Mucosa of stomach (tissue), 1 donor: ENCODE results near the gene NR1I3.
"Not testable (repeated sequence)": the region's sequence is repeated elsewhere in the genome, so short reads cannot be mapped to it uniquely, and the experiment has no call there.

ENCODE experiments used
- H3K27me3 ChIP-seq: one replicate; pipeline ENCODE4 v1.7.0; 2013; ENCODE audit warnings: mild to moderate bottlenecking, low read length; ENCODE audit not compliant: control insufficient read depth, insufficient read depth
- H3K36me3 ChIP-seq: one replicate; pipeline ENCODE4 v1.7.0; 2013; ENCODE audit warnings: low read length; ENCODE audit not compliant: control insufficient read depth, insufficient read depth
- H3K4me1 ChIP-seq: one replicate; pipeline ENCODE4 v1.7.0; 2013; ENCODE audit warnings: mild to moderate bottlenecking, low read length; ENCODE audit not compliant: control insufficient read depth, insufficient read depth
- H3K4me3 ChIP-seq: one replicate; pipeline ENCODE4 v1.7.0; 2013; ENCODE audit warnings: low read length
- H3K9ac ChIP-seq: one replicate; pipeline ENCODE4 v1.7.0; 2013; ENCODE audit warnings: mild to moderate bottlenecking, low read length, moderate library complexity
- H3K9me3 ChIP-seq: one replicate; pipeline ENCODE4 v1.7.0; 2013; ENCODE audit warnings: mild to moderate bottlenecking, low read length, moderate library complexity; ENCODE audit not compliant: control insufficient read depth
- donor health status: Pancreatic carcinoma.

Gene NR1I3

DNA sequence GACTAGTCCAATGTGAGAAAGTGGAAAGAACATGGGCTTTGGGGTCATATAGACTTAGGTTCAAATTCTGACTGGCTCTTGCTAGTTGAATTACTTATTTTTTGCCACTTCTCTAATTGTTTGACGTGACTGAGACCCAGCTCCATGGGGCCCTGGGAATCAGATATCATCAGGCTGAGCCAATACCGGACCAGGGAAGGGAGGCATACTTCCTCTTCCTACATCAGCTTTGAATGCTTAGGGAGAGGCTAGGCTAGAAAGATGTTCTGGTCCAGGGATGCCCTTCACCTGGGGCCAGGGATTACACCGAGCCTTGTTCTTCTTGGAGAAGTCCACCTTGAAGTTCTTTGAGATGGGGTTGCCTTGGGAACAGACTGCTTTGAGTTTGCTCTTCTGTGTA, 3.7 kb upstream of the NR1I3 start:
- H3K9ac ChIP-seq = no peak overlapping the region
- H3K4me1 ChIP-seq = no peaks in the 10 kb centered on the region
- H3K9me3 ChIP-seq = no peaks in the 10 kb centered on the region
- H3K4me3 ChIP-seq = no peak overlapping the region
- H3K36me3 ChIP-seq = no peaks in the 10 kb centered on the region
- H3K27me3 ChIP-seq = no peaks in the 10 kb centered on the region

DNA sequence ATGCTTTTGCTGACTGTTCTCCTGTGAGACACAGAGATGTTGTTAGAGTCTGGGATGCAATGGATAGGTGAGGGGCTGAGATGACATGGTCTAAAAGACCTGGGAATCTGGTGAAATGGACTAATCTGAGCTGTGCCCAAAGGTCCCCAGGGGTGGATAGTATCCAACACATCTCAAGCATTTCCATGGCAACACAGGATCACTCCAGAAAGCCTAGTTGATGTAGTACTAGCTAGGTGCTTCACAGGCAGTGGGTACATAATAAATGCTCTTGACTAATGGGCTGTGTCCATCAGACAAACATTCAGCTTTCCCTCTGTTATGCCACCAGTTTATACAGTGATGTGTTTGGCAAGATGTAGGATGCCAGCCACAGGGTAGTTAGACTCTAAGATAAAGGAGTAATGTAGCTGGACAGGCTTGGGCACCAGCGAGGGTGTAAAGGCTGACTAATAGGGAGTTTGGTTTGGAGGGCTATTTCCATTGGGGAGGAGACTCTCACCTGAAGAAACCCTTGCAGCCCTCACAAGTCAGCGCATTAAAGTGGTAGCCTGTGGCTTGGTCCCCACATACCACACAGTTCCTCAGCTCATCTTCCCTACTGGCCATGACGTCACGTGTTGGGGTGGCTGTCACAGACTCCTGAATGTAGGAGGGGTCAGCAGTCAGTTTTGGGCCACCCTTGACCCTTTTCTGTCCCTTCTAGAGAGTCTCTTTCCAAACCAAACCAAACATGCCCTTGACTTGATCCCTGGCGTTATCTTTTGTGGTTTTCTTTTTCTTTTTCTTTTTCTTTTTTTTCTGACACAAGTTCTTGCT, 1.8 kb downstream of the NR1I3 start:
- no peaks in the 10 kb centered on the region for H3K36me3 ChIP-seq
- H3K4me1 ChIP-seq = no peaks in the 10 kb centered on the region
- no peaks in the 10 kb centered on the region for H3K9me3 ChIP-seq
- no peaks in the 10 kb centered on the region for H3K27me3 ChIP-seq
- no peak overlapping the region for H3K4me3 ChIP-seq
- no peak overlapping the region for H3K9ac ChIP-seq

DNA sequence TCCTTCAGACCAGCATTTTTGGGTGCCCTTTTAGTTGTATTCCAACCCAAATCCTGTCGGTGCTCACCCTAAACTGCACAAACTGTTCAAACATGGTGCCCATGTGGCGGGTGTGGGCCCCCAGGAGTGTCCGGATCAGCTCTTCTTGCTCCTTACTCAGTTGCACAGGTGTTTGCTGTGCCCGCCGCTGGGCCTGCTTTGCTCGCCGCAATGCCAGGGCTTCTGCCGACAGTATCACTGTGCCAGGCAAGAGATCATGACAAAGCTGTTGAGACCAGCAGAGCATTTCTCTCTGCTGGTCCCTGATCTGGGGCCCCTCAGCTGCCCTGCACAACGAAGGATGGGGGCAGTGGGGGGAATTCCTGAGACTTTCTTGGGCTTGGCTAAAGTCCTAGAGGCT, 4.9 kb downstream of the NR1I3 start:
- no peaks in the 10 kb centered on the region for H3K4me1 ChIP-seq
- H3K4me3 ChIP-seq = no peak overlapping the region
- H3K9me3 ChIP-seq = no peaks in the 10 kb centered on the region
- no peaks in the 10 kb centered on the region for H3K36me3 ChIP-seq
- no peak overlapping the region for H3K9ac ChIP-seq
- H3K27me3 ChIP-seq = no peaks in the 10 kb centered on the region

DNA sequence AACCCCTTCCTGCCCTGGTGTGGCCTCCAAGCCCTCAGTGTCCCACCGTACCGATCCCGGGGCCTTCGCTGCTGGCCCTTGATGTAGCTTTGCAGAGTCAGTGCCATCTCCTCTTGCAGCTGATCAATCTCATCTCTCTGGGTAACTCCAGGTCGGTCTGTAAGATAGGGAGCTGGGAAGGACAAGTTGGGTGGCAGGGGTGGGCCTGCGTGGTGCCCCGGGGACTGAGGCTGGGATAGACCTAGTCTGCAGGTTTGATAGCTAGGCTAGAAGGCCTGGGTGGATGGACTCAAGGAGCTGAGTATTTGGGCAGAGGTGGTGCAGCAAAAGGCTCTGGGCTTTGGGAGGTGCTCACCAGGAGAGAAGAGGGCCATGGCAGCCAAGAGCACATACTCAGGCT, 7.2 kb downstream of the NR1I3 start:
- Histone ChIP-seq H3K9me3 (no peaks in the 10 kb centered on the region), H3K36me3 (no peaks in the 10 kb centered on the region), H3K9ac (no peak overlapping the region), H3K27me3 (no peaks in the 10 kb centered on the region), H3K4me3 (no peak overlapping the region), H3K4me1 (peaks cover 19% of the 10 kb centered on the region)

DNA sequence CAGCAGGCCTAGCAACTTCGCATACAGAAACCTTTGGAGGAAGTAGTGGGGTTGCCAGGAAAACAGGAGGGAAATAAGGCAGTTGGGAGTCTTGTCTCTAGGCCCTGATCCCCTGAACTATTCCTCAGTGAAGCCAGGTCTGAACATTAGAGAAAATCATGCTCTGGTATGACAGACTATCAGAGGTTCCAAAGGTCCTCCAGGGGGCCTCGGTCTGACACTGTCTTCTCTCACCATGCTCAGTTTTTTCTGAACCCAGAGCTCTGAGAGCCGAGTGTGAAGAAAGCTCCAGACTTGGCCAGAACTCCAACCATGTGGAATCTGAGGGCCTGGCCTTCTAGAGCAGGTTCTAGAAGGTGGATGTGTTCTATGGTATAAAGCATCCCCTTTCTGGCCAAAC, 8.1 kb downstream of the NR1I3 start:
- Histone ChIP-seq H3K4me3 (no peak overlapping the region), H3K27me3 (no peaks in the 10 kb centered on the region), H3K4me1 (peaks cover 26% of the 10 kb centered on the region), H3K9ac (no peak overlapping the region), H3K36me3 (no peaks in the 10 kb centered on the region), H3K9me3 (no peaks in the 10 kb centered on the region)

DNA sequence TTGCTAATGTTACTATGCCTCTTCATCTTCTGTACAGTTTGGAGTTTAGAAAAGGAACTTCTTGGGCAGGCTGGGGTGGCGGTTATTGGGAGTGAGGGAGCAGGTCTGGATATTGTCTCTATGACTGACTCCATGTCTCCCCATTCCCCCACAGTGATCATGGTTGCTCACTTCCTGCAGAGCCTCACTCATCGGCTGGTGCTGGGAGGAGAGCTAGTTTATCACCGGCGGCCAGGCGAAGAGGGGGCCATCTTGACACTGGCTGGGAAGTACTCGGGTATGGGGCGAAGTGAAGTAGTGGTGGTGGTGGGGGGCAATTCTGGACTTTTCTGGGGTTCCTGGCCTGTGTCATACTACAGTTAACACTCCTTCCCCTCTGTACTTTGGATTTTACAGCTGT, 10.0 kb downstream of the NR1I3 start:
- Histone ChIP-seq H3K27me3 (no peaks in the 10 kb centered on the region), H3K9ac (no peak overlapping the region), H3K4me1 (peaks cover 26% of the 10 kb centered on the region), H3K4me3 (no peak overlapping the region), H3K36me3 (no peaks in the 10 kb centered on the region), H3K9me3 (no peaks in the 10 kb centered on the region)

DNA sequence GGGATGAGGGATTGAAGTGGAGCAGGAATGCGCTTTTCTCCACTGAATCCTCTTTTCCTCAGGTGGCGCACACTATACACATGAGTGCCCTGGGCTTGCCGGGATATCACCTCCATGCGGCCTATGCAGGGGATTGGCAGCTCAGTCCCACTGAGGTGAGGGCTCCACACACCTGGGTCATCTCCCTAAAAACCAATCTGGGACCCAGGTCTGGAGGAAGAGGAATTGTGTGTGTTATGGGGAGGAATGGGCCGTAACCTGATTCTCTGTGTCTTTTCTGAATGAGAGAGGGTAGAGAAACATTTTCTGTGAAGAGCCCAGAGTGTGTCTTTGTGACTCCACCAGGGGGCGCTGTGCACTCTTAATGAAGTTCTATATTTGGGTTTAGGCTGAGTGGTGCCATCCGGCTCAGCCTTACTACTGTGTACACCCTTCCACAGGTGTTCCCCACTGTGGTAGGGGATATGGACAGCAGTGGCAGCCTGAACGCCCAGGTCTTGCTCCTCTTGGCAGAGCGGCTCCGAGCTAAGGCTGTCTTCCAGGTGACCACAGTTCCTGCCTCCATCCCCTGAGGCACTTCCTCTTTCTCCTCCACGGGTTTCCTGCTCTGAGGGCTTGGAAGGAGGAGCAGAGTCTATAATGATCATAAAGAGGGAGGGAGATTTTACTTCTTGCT, 10.7 kb downstream of the NR1I3 start:
- Histone ChIP-seq H3K9me3 (no peaks in the 10 kb centered on the region), H3K9ac (peak overlapping the region; percentile 75), H3K4me3 (no peak overlapping the region), H3K4me1 (peaks cover 26% of the 10 kb centered on the region), H3K36me3 (no peaks in the 10 kb centered on the region), H3K27me3 (no peaks in the 10 kb centered on the region)

DNA sequence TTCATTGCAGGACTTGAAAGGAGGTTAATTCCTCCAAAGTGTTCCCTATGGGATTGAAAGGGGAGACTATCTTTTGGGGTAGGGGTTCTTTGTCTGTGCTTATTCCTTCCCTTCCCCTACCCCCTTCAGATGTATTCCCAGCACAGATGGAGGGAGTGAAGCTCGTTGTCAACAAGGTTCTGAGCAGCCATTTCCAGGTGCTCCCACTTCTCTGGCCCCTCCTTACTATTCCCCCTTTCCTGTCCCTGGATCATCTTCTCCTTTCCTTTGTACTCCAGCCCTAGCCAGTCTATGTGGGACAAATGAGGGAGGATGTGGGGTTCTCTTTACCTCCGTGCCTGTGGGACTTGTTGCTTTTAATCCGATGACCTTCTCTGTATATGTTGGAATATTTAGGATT, 11.2 kb downstream of the NR1I3 start:
- no peaks in the 10 kb centered on the region for H3K27me3 ChIP-seq
- no peaks in the 10 kb centered on the region for H3K36me3 ChIP-seq
- H3K4me3 ChIP-seq = peak overlapping the region; percentile 93
- no peaks in the 10 kb centered on the region for H3K9me3 ChIP-seq
- peaks cover 26% of the 10 kb centered on the region for H3K4me1 ChIP-seq
- H3K9ac ChIP-seq = peak overlapping the region; percentile 75

DNA sequence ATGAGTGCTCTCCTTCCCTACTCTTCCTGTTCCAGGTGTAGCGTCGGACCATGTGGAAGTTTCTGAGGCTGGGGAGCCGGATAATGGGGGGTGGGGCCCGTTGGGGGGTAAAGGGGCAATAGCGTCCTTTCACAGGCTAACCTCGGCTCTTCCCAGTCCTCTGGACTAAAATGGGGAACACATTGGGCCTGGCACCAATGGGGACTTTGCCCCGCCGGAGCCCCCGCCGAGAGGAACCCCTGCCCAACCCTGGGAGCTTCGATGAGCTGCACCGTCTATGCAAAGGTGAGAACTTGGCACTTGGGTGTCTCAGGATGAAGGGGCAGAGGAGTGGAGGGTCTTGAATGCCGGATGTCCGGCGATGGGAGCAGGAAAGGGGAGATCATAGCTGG, 11.7 kb downstream of the NR1I3 start:
- Histone ChIP-seq H3K36me3 (no peaks in the 10 kb centered on the region), H3K4me3 (peak overlapping the region; percentile 93), H3K9me3 (no peaks in the 10 kb centered on the region), H3K27me3 (no peaks in the 10 kb centered on the region), H3K9ac (peak overlapping the region; percentile 75), H3K4me1 (peaks cover 26% of the 10 kb centered on the region)

DNA sequence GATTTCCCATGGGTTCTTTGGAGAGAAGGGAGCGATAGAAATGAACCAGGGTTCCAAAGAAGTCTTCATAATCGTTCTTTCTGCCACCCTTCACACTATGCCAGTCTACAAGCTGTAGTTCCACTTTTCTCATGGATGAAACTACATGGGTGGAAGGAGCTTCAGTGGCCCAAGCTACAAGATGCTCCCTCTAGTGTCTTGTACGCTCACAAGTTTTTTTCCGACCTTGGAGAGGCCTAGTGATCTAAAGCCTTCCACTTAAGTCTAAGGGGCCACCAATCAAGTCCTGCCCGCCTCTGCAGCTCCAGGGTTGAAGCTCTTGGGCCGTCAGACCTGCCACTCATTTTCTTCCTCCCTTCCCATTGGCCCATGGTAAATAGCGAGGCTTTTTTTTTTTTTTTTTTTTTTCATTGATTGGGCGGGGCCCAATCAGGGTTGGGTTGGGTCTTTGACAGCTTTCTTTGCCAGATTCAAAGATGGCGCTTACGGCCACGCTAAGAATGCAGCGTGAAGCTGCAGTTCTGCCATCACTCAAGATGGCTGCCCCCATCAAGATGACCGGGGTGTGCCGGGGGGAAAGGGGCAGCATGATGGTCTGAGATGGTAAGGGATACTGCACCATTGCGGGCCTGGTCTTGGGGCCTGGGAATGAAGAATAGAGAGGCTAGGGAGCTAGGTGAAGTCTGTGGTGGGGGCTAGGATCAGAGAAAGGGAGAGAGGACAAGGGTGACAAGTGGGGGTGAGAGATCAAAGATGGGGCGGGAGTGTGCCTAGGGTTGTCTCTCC, 12.3 kb downstream of the NR1I3 start, which contains the start of gene TOMM40L:
Gene TOMM40L, plus strand, starts transcription at position 527 of the 786 bp plus-strand sequence. CDS start 430 bp downstream, outside the sequence.
- Histone ChIP-seq H3K4me1 (peaks cover 26% of the 10 kb centered on the region), H3K9ac (peak within 1 kb of the TSS; percentile 75)

DNA sequence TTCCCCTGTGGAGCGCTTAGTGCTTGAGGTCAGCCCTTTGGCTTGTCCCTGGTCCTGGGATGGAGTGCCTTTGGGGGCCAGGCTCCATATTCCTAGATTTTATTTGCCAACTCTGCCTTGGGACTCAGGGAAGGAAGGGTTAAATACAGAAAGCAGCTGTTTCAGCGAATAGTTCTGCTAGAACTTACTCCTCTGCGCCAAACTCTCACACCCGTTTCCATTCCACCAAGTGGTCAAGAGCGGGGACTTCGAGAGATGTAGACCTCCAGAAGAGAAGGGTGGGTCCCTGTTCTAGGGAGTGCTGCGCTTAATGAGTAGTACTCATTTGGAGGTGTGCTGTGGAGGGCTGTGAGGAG, 12.8 kb downstream of the NR1I3 start:
- Histone ChIP-seq H3K4me3 (no peak overlapping the region), H3K9ac (no peak overlapping the region), H3K9me3 (no peaks in the 10 kb centered on the region), H3K36me3 (no peaks in the 10 kb centered on the region), H3K27me3 (no peaks in the 10 kb centered on the region), H3K4me1 (peaks cover 26% of the 10 kb centered on the region)

More for the DNA sequence above, 12.3 kb downstream of the NR1I3 start, which contains the start of gene TOMM40L:
- Histone ChIP-seq H3K9me3 (no peaks in the 10 kb centered on the region), H3K36me3 (no peaks in the 10 kb centered on the region), H3K27me3 (no peaks in the 10 kb centered on the region), H3K4me3 (peak within 1 kb of the TSS; percentile 93)

DNA sequence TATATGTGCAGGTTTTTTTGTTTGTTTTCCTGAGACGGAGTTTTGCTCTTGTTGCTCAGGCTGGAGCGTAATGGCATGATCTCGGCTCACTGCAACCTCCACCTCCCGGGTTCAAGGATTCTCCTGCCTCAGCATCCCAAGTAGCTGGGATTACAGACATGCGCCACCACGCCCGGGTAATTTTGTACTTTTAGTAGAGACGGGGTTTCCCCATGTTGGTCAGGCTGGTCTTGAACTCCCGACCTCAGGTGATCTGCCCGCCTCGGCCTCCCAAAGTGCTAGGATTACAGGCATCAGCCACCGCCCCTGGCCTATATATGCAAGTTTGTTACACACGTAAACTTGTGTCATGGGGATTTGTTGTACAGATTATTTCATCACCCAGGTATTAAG, 13.3 kb downstream of the NR1I3 start:
- not testable (repeated sequence) for H3K36me3 ChIP-seq, H3K9ac ChIP-seq, H3K4me3 ChIP-seq, H3K27me3 ChIP-seq, H3K9me3 ChIP-seq
- H3K4me1 ChIP-seq = peaks cover 26% of the 10 kb centered on the region
